Adrenal gland (tissue), 5 donors: Measurements from ENCODE around the gene ASTN2.

Experiments
- CTCF ChIP-seq, 6 experiments: fragments of 450-650 bp in 4 of 6; fragments of 200-600 bp in 2 of 6; sonication (generic) in 1 of 6; IDR thresholded peaks; 1 replicate in 5 of 6; 2 replicates in 1 of 6; pipeline versions ENCODE4 v1.5.1 to v1.8.0; 2016 to 2021; ENCODE audit warnings: antibody characterized with exemption in 6 of 6, mild to moderate bottlenecking in 2 of 6, moderate library complexity in 1 of 6
- POLR2A ChIP-seq, 2 donors: fragments of 450-650 bp; IDR thresholded peaks; one replicate each; pipeline ENCODE4 v1.6.1; 2017; ENCODE audit warnings: antibody characterized with exemption in 2 of 2, mild to moderate bottlenecking in 2 of 2, moderate library complexity in 1 of 2
- donor health status: DM: no; HTN: no; CAD: no.

- TF ChIP-seq POLR2A (IDR thresholded peaks at IDR 0.05) (no peak), CTCF (IDR thresholded peaks at IDR 0.05) (no peak)
Observed at GRCh38 chr9:116777116-116777515, 637.7 kb downstream of the ASTN2 start.
